Endothelial cell of umbilical vein (primary cell): Measurements from ENCODE around the gene IGFL1. TPM values are rescaled to one million over a fixed set of nuclear protein-coding genes. Genes with fewer than 3 reads are reported as not detected.

Source experiments
- BruUV-seq: library from RNA; stranded (reverse); fragments of 400-500 nt; replicated peaks from 2 replicates; lab custom pipeline; 2021; lab: Mats Ljungman, UMichigan
- CTCF ChIA-PET: fragments of 300-600, 350-600 bp; sonication (Branson Sonifier 250); formaldehyde crosslinking; loops from one replicate; lab custom pipeline; 2021; ENCODE audit warnings: antibody characterized with exemption, inconsistent platforms; lab: Charles Lee
- POLR2A ChIA-PET: fragments of 300-600, 350-600 bp; sonication (Branson Sonifier 250); formaldehyde crosslinking; loops from one replicate; lab custom pipeline; 2021; ENCODE audit warnings: antibody characterized with exemption, inconsistent platforms; lab: Charles Lee
- DNase-seq: peaks from one replicate; pipeline ENCODE4 v3.0.0-alpha.2; 2011; ENCODE audit warnings: low read depth, low spot score
- FAIRE-seq: peaks from 2 replicates; lab custom pipeline; 2011; peaks lifted over from hg19 to GRCh38; lab: Jason Lieb, UNC
- H2AFZ ChIP-seq: 2 replicates; pipeline ENCODE4 v1.6.0; 2012; ENCODE audit warnings: low read depth, low read length, control low read depth, inconsistent platforms
- H3K27ac ChIP-seq: 2 replicates; pipeline ENCODE4 v1.5.1; 2011; ENCODE audit warnings: low read depth, mild to moderate bottlenecking, control low read depth, low read length, moderate library complexity; ENCODE audit not compliant: insufficient read depth
- H3K27me3 ChIP-seq, 2 experiments: 2 replicates each; pipeline versions ENCODE4 v1.6.0 to v1.6.1; 2011; ENCODE audit warnings: low read length in 2 of 2, mixed read lengths in 1 of 2; ENCODE audit not compliant: control insufficient read depth in 2 of 2, insufficient read depth in 2 of 2
- H3K36me3 ChIP-seq, 2 experiments: 2 replicates in 1 of 2; 3 replicates in 1 of 2; pipeline ENCODE4 v1.5.1; 2011; ENCODE audit warnings: low read length in 2 of 2, mild to moderate bottlenecking in 1 of 2, moderate library complexity in 1 of 2; ENCODE audit not compliant: control insufficient read depth in 2 of 2, insufficient read depth in 2 of 2; ENCODE audit errors: extremely low read depth in 1 of 2
- H3K4me1 ChIP-seq: 3 replicates; pipeline ENCODE4 v1.5.1; 2011; ENCODE audit warnings: mild to moderate bottlenecking, low read length; ENCODE audit not compliant: control insufficient read depth, insufficient read depth; ENCODE audit errors: extremely low read depth
- H3K4me2 ChIP-seq: 2 replicates; pipeline ENCODE4 v1.6.1; 2011; ENCODE audit warnings: low read length, control low read depth, mixed read lengths; ENCODE audit not compliant: insufficient read depth
- H3K4me3 ChIP-seq, 3 experiments: fragments of 200-600 bp in 1 of 3; sonication (generic), shearing (Covaris generic) in 1 of 3; replicated peaks in 1 of 3; 2 replicates each; pipeline ENCODE4 v1.5.1; 2011 to 2016; ENCODE audit warnings: control low read depth in 3 of 3, low read length in 3 of 3, mild to moderate bottlenecking in 2 of 3, inconsistent platforms in 1 of 3, low read depth in 1 of 3, moderate library complexity in 1 of 3; ENCODE audit not compliant: insufficient read depth in 1 of 3
- H3K79me2 ChIP-seq: 2 replicates; pipeline ENCODE4 v1.6.0; 2012; ENCODE audit warnings: low read length, inconsistent platforms; ENCODE audit not compliant: control insufficient read depth, insufficient read depth
- H3K9ac ChIP-seq: replicated peaks from 2 replicates; pipeline ENCODE3; 2011; ENCODE audit warnings: low read length, control low read depth; ENCODE audit not compliant: insufficient read depth; ENCODE audit errors: extremely low read depth
- H3K9me1 ChIP-seq: replicated peaks from 3 replicates; pipeline ENCODE4 v1.6.0; 2011; ENCODE audit warnings: mild to moderate bottlenecking, low read length; ENCODE audit not compliant: control insufficient read depth, insufficient read depth; ENCODE audit errors: extremely low read depth
- H3K9me3 ChIP-seq: replicated peaks from 2 replicates; pipeline ENCODE4 v1.5.1; 2012; ENCODE audit warnings: low read length, inconsistent platforms; ENCODE audit not compliant: control insufficient read depth, insufficient read depth
- H4K20me1 ChIP-seq: replicated peaks from 2 replicates; pipeline ENCODE3; 2011; ENCODE audit warnings: mild to moderate bottlenecking, low read length; ENCODE audit not compliant: control insufficient read depth, insufficient read depth; ENCODE audit errors: extremely low read depth
- EZH2 ChIP-seq: IDR thresholded peaks from 2 replicates; pipeline ENCODE4 v1.6.1; 2012; ENCODE audit warnings: borderline replicate concordance, low read depth, mild to moderate bottlenecking, moderate library complexity, low read length, inconsistent platforms; ENCODE audit not compliant: severe bottlenecking
- FOS ChIP-seq: IDR thresholded peaks from 2 replicates; pipeline ENCODE4 v1.6.1; 2011; ENCODE audit warnings: mild to moderate bottlenecking, low read length, moderate library complexity, borderline replicate concordance; ENCODE audit not compliant: insufficient read depth
- GATA2 ChIP-seq: IDR thresholded peaks from 2 replicates; pipeline ENCODE4 v1.7.0; 2011; ENCODE audit warnings: low read depth, mild to moderate bottlenecking, moderate library complexity, mixed read lengths, low read length; ENCODE audit not compliant: insufficient read length, insufficient read depth
- JUN ChIP-seq: IDR thresholded peaks from 2 replicates; pipeline ENCODE4 v1.6.1; 2011; ENCODE audit warnings: borderline replicate concordance, low read depth; ENCODE audit not compliant: insufficient read length, insufficient read depth
- MYC ChIP-seq: IDR thresholded peaks from one replicate; pipeline ENCODE4 v1.6.1; 2011; ENCODE audit warnings: mild to moderate bottlenecking, low read depth, low read length
- POLR2A ChIP-seq: IDR thresholded peaks from 2 replicates; pipeline ENCODE4 v1.6.1; 2012; ENCODE audit warnings: low read depth, mild to moderate bottlenecking, control low read depth, low read length
- POLR2AphosphoS5 ChIP-seq: IDR thresholded peaks from 2 replicates; pipeline ENCODE4 v1.6.1; 2012; ENCODE audit warnings: low read depth, mild to moderate bottlenecking, control low read depth, low read length, moderate library complexity; ENCODE audit not compliant: insufficient read depth
- dilution Hi-C: fragments of 300-500 bp; cut with MboI; formaldehyde crosslinking; loops from one replicate; pipeline ENCODE4 v1.15.0; 2019; ENCODE audit warnings: low sequenced_read_pairs; ENCODE audit not compliant: extremely low pct_ligation_motif_present
- intact Hi-C: fragments of 100-400 bp; cut with micrococcal nuclease; formaldehyde crosslinking; loops from one replicate; pipeline ENCODE4 v1.10.0; 2022
- polyA plus RNA-seq, 4 experiments: library from polyadenylated mRNA; depleted of rRNA in 3 of 4; stranded (reverse) in 3 of 4; unstranded in 1 of 4; fragments of >200 nt; gene quantifications; 2 replicates each; pipeline versions ENCODE4 v1.2.1 to v1.2.3, GENCODE V29; 2011 to 2012; ENCODE audit warnings: missing spikeins in 1 of 4
- total RNA-seq: library from RNA; stranded (reverse); gene quantifications from 2 replicates; pipeline ENCODE4 v1.2.3, GENCODE V29; 2021
- TF ChIP-seq, protein P1 (sequence below): IDR thresholded peaks from 2 replicates; pipeline ENCODE4 v1.6.1; 2011; ENCODE audit not compliant: insufficient read depth, insufficient read length
- TF ChIP-seq, protein P2 (sequence below), 2 donors: IDR thresholded peaks; 1 replicate in 1 of 2; 2 replicates in 1 of 2; pipeline ENCODE4 v1.5.1; 2011; ENCODE audit warnings: low read length in 2 of 2, mild to moderate bottlenecking in 2 of 2, moderate library complexity in 2 of 2, control low read depth in 1 of 2, inconsistent platforms in 1 of 2, low read depth in 1 of 2; ENCODE audit not compliant: insufficient read depth in 1 of 2; ENCODE audit errors: extremely low read depth in 1 of 2

Gene IGFL1
- total and polyA plus RNA-seq, 2 donors (not counting 3 experiments of a cell fraction or from before 2014, with no cell fraction given), result not detected

DNA sequence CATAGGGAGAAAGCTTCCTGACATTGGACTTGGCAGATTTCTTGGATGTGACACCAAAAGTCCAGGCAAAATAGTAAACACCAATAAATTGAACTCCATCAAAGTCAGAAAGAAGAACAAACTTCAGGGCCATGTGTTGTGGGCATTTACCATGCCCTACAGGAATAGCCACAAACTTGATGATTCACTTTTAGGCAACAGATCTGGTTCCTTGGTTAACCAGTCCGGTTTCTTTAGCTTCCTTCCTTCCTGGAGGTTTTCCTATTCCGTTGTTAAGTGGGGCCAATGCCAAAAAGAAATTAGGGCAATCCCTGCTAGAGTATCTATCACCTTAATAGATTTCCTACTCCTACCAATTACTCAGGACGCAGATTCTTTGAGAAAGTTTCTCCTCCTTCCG lies 25.2 kb downstream of the IGFL1 start:
- intact Hi-C loops, result no loop called here
- Histone ChIP-seq H3K4me2 (no peak overlapping the region), H3K4me3 (no peak overlapping the region), H3K79me2 (no peaks in the 10 kb centered on the region), H3K27me3 (peaks cover 6 to 10% of the 10 kb centered on the region in 2 experiments), H3K27ac (no peak overlapping the region), H3K4me1 (no peaks in the 10 kb centered on the region), H3K36me3 (no peaks in the 10 kb centered on the region), H3K9me3 (no peaks in the 10 kb centered on the region), H2AFZ (no peak overlapping the region), H3K9me1 (no peaks in the 10 kb centered on the region), H4K20me1 (no peaks in the 10 kb centered on the region), H3K9ac (no peak overlapping the region)
- CTCF ChIA-PET, result interaction anchor here (0.7 to 1.5 kb wide), 5 partner anchors 163 to 438 kb away, joined by 3 to 9 read pairs (median 3); no protein-coding TSS in a partner anchor
- FAIRE-seq (no peak), DNase-seq (no peak)
- no TSS peak for BruUV-seq
- no peak for TF ChIP-seq POLR2A
- TF ChIP-seq, protein P1, sequence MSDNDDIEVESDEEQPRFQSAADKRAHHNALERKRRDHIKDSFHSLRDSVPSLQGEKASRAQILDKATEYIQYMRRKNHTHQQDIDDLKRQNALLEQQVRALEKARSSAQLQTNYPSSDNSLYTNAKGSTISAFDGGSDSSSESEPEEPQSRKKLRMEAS, result no peak
- no peak for TF ChIP-seq GATA2
- TF ChIP-seq POLR2AphosphoS5, result no peak
- TF ChIP-seq FOS, result no peak
- no peak for TF ChIP-seq EZH2
- no peak for TF ChIP-seq MYC
- TF ChIP-seq, protein P2, sequence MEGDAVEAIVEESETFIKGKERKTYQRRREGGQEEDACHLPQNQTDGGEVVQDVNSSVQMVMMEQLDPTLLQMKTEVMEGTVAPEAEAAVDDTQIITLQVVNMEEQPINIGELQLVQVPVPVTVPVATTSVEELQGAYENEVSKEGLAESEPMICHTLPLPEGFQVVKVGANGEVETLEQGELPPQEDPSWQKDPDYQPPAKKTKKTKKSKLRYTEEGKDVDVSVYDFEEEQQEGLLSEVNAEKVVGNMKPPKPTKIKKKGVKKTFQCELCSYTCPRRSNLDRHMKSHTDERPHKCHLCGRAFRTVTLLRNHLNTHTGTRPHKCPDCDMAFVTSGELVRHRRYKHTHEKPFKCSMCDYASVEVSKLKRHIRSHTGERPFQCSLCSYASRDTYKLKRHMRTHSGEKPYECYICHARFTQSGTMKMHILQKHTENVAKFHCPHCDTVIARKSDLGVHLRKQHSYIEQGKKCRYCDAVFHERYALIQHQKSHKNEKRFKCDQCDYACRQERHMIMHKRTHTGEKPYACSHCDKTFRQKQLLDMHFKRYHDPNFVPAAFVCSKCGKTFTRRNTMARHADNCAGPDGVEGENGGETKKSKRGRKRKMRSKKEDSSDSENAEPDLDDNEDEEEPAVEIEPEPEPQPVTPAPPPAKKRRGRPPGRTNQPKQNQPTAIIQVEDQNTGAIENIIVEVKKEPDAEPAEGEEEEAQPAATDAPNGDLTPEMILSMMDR (IDR thresholded peaks at IDR 0.05; ENCODE audit: extremely low read depth in 1 of 2, insufficient read depth in 1 of 2, low read depth in 1 of 2, low read length in 2 of 2), result no peak
- TF ChIP-seq JUN, result no peak
- POLR2A ChIA-PET, result no interaction called here
- dilution Hi-C loops, result no loop called here
